Stimulated activated CD8-positive, alpha-beta memory T cell treated with anti-CD3 and anti-CD28 coated beads, Interleukin-12 subunit alpha, Interleukin-12 subunit beta, amount 100 ng/mL, for 24 hours (primary cell): ENCODE data around the gene NOP53.
"Not testable (repeated sequence)": the region's sequence is repeated elsewhere in the genome, so short reads cannot be mapped to it uniquely, and the experiment has no call there.

Experiments used
- DNase-seq: peaks from one replicate; pipeline ENCODE4 v3.0.0-alpha.2; 2020; ENCODE audit errors: extremely low read depth

Gene NOP53

GRCh38 chr19:47777245-47778048 is 32.1 kb downstream of the NOP53 start:
- DNase-seq = not testable (repeated sequence)

DNA sequence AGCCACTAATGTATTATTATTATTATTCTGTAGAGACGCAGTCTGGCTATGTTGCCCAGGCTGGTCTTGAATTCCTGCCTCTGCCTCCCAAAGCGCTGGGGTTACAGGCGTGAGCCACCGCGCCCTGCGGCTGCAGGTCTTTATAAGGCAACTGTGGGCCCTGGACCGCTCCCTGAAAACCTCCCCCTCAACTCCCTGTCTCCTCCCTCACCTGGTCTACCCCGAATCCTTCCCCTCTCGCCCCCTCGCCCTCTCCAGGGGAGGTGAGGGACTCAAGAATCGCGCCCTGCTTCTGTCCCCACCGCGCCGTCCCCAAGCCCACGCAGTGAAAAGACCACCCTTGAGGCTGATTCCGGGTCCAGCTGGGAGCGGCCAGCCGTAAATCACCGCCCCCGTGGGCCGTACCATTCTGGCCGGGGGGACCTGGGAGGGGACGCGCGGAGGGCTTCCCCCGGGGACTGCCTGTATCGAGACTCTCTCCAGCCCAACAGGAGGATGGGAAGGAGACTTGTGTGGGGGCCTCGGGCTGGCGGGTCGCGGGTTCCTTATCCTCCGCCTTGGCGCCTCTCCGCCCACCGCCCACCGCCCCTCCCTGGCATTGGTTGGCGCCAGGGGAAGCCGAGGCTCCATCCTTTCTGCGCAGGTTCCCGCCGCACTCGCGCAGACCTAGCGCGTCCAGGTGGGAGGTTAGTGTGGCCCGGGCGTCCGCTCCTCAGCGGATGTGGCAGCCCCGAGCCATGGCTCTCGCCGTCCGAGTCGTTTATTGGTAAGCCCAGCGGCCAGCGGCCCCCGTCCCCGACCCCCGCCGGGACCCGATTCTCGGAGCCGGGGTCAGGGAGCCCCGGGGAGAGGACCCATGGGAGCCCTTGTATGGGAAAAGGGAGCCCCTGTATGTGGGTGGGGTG is 33.0 kb downstream of the NOP53 start, which contains the start of gene SELENOW:
Gene SELENOW (plus strand): TSS at position 655 of the 905 bp plus-strand sequence. CDS start 83 bp downstream, at position 738.
- DNase-seq = peak; percentile 44

DNA sequence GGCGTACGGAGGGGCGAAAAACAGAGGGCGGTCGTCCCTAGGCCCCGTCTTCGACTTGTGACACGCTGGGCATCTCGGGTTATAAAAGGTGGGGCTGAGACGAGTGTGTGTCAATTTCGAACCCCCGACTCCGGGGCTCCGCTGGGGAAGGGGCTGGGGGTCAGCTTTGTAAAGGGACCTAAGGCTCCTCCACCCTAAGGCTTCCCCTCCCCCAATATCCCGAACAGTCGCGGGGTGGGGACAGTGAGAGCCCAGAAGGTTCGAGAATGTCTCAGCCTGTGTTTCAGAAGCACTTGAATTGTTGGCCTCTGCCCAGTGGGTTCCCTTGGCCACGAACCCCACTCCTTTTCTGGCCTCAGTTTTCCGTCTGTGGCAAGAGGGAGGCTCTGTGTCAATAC is 33.6 kb downstream of the NOP53 start:
- no peak for DNase-seq

GRCh38 chr19:47779524-47780214 is 34.3 kb downstream of the NOP53 start:
- no peak for DNase-seq

DNA sequence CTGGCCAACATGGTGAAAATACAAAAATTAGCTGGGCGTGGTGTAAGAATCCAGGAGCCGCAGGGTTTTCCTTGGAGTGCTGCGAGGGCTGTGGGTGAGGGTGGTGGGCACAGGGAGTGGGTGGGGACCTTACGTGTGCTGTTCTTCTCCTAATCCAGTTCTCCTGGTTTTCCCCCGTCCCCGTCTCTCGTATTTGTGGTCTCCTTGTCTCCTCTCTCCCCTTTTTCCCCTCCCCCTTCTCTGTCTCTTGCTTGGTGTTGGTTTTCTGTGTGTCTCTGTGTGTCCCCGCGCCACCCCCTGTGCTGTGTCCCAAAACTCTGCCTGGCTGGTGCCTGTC is 34.8 kb downstream of the NOP53 start:
- no peak for DNase-seq

- no peak for DNase-seq
Observed at GRCh38 chr19:47781590-47782262, 36.4 kb downstream of the NOP53 start.

DNA sequence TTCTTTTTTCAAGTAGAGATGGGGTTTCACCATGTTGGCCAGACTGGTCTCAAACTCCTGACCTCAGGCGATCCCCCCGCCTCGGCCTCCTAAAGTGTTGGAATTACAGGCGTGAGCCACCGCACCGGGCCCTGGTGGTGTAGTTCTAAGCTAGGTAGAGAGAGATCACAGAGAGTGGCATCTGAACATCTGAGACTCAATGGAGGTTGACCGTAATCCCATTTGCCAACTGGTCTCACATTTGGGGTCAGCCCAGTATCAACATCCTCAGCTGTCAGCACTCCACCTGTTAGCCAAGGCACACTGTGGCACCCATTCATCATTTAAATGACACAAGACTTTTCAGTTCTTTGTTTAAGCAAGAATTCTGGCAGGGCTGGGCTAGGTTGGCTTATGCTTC is 41.2 kb downstream of the NOP53 start:
- no peak for DNase-seq

DNA sequence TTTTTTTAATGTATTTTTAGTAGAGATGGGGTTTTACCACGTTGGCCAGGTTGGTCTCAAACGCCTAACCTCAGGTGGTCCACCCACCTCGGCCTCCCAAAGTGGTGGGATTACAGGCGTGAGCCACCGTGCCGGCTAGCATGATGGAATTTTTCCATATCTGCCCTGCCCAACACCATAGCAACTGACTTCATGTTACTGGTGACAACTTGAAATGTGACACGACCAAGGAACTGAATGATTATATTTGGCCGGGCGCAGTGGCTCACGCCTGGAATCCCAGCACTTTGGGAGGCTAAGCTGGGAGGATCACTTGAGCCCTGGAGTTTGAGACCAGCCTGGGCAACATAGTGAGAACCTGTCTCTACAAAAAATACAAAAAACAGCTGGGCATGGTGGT is 42.0 kb downstream of the NOP53 start:
- DNase-seq = not testable (repeated sequence)

DNA sequence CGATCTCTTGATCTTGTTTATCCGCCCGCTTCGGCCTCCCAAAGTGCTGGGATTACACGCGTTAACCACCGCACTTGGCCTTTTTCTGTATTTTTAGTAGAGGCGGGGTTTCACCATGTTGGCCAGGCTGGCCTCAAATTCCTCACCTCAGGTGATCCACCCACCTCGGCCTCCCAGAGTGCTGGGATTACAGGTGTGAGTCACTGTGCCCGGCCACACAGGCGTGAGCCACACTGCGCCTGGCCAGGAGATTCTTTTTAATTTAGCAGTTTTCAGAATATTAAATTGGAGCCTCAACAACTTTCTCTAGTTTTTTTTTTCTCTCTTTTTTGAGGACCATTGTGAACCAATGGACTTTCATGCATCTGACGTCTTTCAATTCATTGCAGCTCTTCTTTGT is 44.5 kb downstream of the NOP53 start:
- not testable (repeated sequence) for DNase-seq

DNA sequence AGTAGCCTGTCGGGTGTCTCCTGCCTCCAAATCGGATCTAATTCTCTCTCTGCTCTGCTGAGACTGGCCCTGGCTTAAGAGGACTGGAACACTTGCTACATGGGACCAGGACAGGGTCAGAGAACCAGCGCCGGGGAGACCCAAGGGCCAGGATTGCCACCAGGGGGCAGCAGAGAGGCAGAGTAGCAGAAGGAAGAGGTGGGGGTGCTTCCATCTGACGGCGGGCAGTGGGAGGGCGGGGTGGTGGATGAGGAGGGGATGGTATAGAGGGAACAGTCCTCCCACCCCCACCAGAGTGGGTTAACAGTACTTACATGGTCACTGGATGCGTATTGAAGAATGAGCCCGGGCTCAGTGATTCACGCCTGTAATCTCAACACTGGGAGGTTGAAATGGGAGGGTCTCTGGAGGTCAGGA is 45.1 kb downstream of the NOP53 start:
- peak; percentile 73 for DNase-seq

- no peak for DNase-seq
Observed at GRCh38 chr19:47792616-47793015, 47.3 kb downstream of the NOP53 start.

GRCh38 chr19:47794526-47794925 is 49.2 kb downstream of the NOP53 start:
- no peak for DNase-seq

DNA sequence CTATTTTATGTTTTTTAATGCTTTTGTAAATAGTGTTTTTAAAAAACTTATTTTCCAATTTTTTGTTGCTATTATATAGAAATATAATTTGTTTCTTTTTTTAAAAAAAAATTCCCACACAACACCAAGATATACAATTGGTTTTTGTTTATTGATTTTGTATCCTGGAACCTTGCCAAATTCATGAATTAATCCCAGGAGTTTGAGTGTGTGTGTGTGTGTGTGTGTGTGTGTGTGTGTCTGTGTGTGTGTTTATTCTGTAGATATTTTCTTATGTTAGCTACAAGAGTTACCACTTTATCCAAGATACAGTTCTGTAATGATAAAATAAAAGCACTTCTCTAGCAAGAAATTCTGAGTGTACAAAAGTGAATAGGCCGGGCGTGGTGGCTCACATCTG is 51.4 kb downstream of the NOP53 start:
- no peak for DNase-seq

DNA sequence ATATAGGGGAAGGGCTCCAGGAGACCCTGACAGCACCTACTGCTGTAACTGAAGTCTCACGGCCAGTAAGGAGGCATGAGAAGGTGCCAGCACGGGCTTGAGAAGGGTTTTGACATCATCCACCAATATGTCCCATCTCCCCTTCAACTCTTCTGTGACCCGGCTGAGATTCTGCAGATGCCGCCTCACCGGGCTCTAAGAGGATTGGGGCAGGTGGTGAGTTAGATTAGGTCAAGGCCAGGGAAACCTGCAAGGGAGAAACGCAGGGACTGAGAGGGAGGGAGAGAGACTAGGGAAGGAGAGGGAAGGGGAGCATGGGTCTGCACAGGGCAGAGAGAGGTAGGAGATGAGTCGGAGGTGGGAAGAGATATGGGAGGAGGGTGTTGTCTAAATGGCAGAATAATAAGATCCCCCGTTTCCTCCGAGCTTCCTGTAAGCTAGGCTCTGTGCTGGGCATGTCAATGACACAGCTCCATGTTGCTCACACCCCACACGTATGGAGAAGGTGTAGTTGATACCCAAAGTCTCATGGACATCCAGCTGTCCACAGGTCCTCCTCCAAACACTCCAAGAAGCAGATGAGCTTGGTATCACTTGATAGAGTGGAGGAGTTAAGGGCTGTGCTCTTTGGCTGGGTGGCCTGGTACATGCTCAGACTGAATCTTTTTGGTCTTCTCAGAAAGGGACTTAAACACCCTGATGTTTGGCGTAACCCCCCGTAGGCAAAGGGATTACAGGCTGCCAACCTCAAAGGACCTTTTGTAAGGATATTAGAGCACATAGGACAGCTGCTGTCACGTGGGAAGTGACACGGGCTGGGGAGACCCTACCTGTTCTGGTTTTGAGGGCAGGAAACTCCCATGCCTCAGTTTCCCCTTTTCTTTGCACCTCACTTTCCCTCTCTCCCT is 52.9 kb downstream of the NOP53 start:
- no peak for DNase-seq

DNA sequence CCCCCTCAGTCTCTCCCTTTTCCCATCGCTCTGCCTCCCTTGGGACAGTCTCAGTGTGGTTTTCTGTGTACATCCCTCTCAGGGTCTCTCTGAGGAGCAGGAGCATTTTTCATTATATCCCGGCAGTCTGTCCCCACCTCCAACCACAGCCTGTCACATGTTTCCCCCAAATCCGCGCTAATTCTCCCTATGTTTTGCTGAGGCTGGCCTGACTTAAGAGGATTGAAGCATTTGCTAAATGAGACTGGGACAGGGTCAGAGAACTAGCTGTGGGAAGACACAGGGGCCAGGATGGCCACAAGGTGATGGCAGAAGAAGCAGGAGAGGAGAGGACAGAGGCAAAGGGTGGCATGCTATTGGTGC is 53.5 kb downstream of the NOP53 start:
- DNase-seq = no peak

- no peak for DNase-seq
Observed at GRCh38 chr19:47801270-47801669, 55.9 kb downstream of the NOP53 start.

GRCh38 chr19:47802521-47803043 is 57.2 kb downstream of the NOP53 start:
- DNase-seq = no peak

DNA sequence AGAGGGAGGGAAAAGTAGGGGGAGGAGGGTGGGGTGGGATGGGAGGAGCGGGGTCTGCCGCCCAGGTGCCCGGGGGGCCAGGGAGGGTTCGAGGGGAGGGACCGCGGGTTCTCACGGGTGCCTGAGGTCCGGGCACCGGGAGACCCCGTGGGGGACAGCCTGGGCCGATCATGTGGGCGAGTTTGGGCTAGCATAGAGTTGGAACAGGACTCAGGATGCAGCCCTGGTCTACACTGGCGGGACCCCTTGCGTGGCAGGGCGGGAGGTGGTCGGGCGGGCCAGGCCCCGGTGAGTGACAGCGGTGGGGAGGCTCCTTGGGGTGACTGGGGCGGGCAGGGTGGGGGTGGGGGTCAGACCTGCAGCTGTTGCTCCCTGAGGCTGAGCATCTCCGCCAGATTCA is 57.8 kb downstream of the NOP53 start:
- not testable (repeated sequence) for DNase-seq

DNA sequence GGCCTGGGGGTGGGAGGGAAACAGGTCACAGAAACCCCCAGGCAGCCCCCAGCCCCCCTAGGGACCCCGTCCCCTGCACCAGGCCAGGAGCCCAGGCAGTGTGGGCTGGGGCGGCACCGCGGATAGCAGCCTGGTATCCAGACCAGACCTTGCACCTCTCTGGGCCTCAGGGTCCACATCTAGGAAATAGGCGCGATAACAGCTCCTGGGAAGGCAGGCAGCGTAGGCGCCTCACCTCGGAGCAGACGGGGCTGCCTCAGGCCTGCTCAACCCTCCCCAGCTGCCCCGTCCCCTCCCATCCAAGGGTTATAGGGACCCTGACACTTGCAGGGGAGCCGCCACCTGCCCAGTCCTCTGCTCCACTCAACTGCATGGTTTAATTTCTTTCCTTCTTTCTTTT is 58.3 kb downstream of the NOP53 start:
- not testable (repeated sequence) for DNase-seq

GRCh38 chr19:47804451-47804850 is 59.1 kb downstream of the NOP53 start, which contains the start of gene TPRX1:
TSS of gene TPRX1 (minus strand) at chr19:47804551. CDS start at chr19:47804539, 12 bp downstream.
- not testable (repeated sequence) for DNase-seq
